CD4-positive, alpha-beta T cell treated with Interleukin-12 subunit alpha and Interleukin-12 subunit beta, for 1 hour (primary cell): ENCODE data around the gene CDX1.
A peak's percentile ranks its signal among the peaks of the same experiment; 100 is the strongest.

Experiments used
- DNase-seq: peaks from one replicate; pipeline ENCODE4 v3.0.0-alpha.2; 2020

CDX1 gene

DNA sequence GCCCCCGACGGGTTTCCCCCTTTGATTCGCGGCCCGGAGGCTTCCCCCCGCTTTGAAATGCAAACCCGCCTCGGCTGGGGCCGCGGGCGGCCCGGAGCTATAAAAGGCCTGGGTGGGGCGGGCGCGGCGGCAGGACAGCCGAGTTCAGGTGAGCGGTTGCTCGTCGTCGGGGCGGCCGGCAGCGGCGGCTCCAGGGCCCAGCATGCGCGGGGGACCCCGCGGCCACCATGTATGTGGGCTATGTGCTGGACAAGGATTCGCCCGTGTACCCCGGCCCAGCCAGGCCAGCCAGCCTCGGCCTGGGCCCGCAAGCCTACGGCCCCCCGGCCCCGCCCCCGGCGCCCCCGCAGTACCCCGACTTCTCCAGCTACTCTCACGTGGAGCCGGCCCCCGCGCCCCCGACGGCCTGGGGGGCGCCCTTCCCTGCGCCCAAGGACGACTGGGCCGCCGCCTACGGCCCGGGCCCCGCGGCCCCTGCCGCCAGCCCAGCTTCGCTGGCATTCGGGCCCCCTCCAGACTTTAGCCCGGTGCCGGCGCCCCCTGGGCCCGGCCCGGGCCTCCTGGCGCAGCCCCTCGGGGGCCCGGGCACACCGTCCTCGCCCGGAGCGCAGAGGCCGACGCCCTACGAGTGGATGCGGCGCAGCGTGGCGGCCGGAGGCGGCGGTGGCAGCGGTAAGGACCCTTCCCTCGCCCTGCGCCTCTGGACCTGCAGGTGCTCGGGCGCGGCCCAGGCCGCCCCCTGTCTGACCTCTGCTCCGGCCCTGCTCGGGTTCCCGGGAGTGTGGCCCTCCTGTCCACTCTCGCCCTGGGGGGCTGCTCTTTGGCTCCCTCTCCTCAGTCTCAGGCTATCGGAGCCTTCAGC is at the start of gene CDX1:
Gene CDX1, plus strand, starts transcription at position 129 of the 862 bp plus-strand sequence. Its CDS starts 99 bp downstream, at position 228.
- no peak for DNase-seq

GRCh38 chr5:150117945-150118560 is 48.5 kb upstream of the CDX1 start:
- no peak for DNase-seq

- no peak for DNase-seq
These were observed 47.9 kb upstream of the CDX1 start for GRCh38 chr5:150118561-150119229.

GRCh38 chr5:150119421-150120061 is 47.0 kb upstream of the CDX1 start:
- no peak for DNase-seq

DNA sequence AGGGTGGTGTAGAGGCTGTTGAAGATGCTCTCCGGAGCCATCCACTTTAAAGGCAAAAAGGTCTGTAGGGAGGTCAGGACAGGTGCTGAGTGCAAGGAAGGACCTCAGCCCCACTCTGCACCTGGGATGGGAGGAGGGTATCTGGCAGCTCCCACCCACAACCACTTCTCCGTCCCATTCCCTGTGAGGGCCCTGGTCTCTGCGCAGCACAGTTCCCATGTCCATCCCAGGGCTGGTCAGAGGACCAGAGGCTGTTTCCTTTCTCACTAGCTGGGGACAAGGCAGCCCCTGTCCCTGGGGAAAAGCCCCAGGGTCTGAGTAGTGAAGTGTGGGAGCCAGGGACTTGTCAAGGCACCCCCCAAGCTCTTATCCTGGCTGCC is 46.5 kb upstream of the CDX1 start:
- no peak for DNase-seq

DNA sequence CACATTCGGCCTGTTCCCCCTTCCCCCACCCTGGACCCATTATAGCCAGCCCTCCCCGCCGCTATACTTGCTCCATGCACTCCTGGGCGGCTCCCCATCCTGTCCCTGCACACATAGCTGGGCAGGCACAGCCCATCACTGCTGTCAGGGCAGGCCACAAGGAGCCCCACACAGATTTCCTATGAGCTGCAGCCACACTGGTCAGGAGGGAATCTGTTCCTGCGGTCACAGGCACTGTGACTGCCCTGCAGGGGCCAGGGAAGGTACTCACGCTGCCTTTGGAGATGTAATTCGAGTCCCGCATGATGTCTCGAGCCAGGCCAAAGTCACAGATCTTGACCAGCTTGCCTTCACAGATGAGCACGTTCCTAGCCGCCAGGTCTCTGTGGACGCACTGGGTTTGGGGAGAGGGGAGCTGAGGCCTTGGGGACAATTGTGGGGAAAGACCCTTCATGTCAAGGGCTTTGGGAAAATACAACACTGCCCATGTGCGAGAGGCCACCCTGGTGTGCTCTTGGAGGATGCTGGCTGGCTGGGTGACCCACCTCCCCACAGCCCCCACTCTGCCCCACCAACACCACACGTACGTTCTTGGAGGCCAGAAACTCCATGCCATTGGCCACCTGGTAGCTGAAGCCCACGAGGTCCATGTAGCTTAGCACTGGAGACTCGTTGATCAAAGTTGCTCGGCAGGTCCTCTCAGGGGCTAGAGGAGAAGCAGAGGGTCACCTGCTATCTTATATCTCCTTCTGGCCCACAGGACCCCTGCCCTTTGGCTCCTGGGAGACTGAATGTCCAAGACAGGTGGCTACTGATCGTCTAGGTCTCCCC is 45.7 kb upstream of the CDX1 start:
- DNase-seq: no peak

DNA sequence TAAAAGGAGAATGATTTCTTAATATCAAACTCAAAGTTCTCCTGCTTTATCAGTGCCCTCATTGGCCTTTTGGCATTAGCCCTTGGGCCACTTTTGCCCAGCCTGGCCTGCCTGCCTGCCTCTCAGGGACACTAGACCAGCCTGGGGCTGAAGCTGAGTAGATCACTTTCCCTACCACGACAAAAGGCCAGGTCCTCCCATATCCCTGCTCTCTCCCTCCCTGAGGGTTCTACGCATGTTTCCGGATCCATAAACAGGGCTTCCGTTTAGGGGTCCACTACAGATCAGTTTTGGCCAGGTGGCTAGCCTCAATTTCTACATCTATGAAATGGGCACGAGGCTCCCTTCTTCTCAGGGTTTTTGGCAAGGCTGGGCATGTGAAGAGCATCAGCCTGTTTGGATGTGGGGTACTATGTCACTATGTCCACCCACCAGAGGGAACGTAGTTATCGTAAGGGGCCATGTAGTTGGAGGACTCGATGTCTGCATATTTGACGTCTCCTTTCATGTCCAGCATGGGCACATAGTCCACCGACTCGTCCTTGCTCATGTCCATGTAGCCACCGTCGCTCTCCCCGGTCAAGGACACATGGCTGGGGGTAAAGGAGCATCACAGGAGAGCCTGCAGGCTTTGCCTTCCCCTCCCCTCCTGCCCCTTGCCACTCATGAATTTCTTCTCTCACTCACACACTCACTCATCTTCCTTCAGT is 45.0 kb upstream of the CDX1 start:
- no peak for DNase-seq

DNA sequence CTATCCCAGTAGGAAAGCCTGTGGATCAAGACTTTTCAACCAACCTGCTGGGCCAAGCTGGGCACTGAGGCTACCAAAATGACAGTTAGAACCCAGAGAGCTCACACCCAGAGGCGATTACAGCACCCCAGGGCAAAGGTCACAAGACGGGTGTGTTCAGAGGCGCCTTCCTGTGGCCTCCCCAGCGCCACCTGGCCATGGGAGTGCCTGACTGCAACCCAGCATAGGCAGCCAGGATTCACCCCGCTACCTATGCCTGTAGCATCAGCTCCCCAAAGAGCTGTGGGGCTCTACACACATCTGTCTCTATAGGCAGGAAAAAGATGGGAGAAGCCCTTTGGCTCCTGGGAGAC is 44.4 kb upstream of the CDX1 start:
- peak; percentile 8 for DNase-seq

DNA sequence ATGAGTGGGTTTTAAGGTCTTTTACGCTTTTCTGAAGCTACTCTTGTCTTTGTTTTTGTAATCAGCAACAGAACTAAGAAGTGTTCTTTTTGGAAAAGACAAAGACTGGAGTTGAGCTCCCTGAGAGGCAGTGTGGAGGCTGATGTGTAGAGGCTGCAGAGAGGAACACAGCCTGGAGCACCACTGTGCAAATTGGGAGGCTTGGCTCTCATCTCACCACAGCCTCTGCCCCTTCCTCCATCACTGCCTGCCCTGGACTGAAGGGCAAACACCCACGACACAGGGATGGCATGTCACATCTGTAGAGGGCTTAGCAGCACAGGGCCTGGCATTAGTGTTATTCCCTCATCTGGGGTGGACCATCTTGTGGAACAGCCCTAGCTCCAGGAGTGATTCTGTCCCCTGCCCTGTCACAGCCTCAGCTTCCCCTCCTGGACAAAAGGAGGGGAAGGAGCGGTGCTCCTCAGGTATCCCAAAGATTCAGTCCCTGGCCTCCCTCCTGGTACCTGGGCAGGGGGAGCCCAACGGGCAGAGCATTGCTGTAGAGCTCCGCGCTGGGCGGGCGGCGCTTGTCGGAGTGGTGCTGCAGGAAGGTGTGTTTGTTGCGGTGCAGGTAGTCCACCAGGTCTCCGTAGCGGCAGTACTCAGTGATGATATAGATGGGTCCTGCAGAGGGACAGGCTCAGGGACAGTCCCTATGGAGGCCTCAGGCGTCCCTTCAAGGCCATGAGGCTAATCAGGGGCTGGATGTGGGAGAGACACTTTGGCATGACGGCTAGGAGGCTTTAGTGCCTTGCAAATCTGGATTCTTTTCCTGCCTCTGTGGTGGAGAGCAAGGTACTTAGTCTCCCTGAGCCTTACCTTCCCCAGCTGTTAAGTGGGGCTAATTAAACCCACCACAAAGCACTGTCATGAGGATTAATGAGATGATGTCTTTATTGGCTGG is 43.8 kb upstream of the CDX1 start:
- no peak for DNase-seq

DNA sequence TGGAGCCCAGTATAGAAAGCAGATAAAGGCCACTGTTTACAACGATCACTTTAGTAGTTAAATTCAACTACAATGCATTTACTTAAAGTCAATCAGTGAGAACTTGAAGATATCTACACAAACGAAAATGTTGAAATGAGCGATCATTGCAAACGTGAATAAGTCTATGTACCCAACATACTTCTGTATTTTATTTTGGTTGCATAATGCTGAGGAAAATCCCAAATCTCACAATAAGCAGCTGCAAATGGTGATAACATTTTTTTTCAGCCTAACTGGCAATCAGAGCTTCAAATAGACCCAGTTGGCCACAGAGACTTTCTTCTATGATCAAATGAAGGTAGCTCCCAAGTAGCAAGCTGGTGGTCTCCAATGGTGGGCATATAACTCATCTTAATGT is 43.0 kb upstream of the CDX1 start:
- DNase-seq: no peak

- DNase-seq: no peak
These were observed 42.4 kb upstream of the CDX1 start for GRCh38 chr5:150124111-150124557.

DNA sequence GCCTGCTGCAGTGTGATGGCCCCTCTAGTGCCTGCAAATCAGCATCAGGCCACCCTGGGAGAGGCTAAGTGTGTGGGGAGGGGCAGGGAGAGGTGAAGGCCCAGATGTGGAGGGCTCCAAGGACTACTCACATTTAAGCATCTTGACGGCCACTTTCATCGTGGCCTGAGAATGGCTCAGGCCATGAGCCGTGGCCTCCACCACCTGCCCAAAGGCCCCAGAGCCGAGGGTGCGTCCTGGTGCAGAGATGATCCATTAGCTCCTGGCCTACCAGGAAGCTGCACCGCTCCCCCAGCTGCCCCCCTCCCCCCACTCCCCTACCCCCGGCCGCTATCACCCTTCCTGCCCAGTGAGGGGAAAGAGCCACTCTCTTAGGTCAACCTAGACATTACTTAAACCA is 42.0 kb upstream of the CDX1 start:
- DNase-seq: no peak

- DNase-seq: no peak
These were observed 41.2 kb upstream of the CDX1 start for GRCh38 chr5:150125334-150125733.

DNA sequence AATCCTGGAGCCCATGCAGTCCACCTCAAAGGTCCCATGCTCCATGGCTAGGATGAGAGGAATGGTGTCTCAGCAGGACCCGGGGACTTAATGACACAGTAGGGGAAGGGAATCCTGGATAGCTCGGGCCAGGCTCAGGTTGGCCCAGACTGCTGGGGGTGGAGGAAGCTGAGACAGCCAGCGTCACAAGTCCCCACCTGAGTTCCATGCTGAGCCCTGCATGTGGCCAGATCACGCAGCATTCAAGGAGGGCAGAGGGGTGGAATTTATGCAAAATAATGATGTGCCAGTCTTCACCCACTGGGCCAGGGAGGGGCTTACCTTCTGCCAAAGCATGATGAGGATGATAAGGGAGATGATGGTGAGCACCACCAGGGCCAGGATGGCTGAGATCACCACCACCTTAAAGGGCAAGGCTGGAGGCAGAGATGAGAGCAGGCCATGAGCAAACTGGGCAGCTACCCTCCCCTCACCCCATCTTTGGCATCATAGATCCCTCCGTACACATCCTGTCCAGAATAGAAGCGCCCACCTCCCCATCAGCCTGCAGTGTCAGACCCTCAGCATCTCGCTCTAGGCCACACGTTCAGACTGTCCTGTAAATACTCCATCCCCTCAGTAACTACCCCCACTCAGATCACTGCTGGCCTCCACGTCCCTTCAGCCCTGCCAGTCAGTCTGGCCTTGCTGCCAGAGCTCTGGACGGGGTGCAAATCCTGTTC is 40.2 kb upstream of the CDX1 start:
- DNase-seq: no peak

- DNase-seq: no peak
These were observed 39.7 kb upstream of the CDX1 start for GRCh38 chr5:150126921-150127265.

- DNase-seq: no peak
These were observed 37.1 kb upstream of the CDX1 start for GRCh38 chr5:150129454-150129812.

- DNase-seq: peak; percentile 36
These were observed 36.6 kb upstream of the CDX1 start for GRCh38 chr5:150129813-150130492.

GRCh38 chr5:150130493-150130922 is 36.1 kb upstream of the CDX1 start:
- no peak for DNase-seq

DNA sequence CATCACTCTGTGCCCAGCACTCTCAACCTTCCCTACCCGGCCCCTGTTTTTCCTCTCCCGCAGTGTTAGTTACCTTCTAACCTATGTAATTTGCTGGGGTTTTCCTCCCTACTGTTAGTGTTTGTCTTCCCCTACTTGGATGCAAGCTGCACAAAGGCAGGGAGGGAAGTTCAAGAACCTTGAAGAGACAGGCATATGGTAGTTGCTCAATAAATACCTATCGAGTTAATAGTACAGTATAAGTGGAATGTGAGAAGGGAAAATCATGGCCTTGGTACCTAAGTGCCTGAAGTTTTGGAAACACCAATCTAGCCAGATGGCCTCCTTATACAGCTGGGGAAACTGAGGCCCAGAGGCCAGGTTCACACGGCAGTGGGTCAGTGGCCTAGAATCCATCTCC is 35.1 kb upstream of the CDX1 start:
- DNase-seq: no peak
